PFSK-1 (cell line): Measurements from ENCODE around the gene ZBTB7A.

ENCODE experiments used
- SIN3A ChIP-seq: IDR thresholded peaks from 2 replicates; pipeline ENCODE4 v1.6.1; 2012; ENCODE audit warnings: mild to moderate bottlenecking, low read length, moderate library complexity, borderline replicate concordance; ENCODE audit not compliant: insufficient read depth
- TAF1 ChIP-seq: IDR thresholded peaks from 2 replicates; pipeline ENCODE4 v1.6.1; 2012; ENCODE audit warnings: low read length, control low read depth, borderline replicate concordance; ENCODE audit not compliant: insufficient read depth

DNA sequence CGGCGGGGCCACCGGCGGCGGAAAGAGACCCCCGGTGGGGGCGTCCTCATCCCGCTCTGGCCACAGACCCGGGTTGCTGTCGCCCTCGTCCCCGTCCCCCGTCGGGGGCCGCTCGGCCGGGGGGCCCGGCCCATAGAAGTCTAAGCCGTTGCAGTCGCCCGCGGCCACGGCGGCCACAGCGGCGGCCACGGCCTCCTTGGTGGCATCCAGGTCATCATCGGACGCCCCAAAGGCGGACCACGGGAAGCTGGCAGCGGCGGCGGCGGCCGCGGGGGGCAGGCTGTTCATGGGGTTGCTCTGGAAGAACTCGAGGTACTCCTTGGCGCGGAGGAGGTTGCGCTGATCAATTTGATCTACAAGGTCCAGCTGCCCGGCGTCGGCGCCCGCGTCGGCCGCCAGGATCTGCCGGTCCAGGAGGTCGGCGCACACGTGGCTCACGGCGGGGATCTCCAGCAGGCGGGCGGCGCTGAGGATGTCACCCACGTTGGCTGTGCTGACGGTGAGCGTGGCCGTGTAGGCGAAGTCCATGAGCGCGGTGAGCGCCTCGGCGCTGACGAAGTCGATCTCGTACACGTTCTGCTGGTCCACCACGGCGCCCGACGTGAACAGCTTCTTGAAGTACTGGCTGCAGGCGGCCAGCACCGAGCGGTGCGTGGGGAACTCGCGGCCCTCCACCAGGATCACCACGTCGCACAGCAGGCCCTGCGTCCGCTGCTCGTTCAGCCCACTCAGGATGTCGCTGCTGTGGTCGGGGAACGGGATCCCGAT, 12.1 kb downstream of the ZBTB7A start:
- TF ChIP-seq SIN3A (no peak), TAF1 (no peak)
